Erythroblast (primary cell): ENCODE data around the gene ANKRD33B.

ENCODE experiments used
- GATA1 ChIP-seq: IDR thresholded peaks from 2 replicates; pipeline ENCODE4 v1.6.1; 2011; ENCODE audit warnings: low read depth, mild to moderate bottlenecking, control low read depth, low read length, moderate library complexity
- POLR2A ChIP-seq: IDR thresholded peaks from 2 replicates; pipeline ENCODE4 v1.6.1; 2011; ENCODE audit warnings: mild to moderate bottlenecking, low read length

DNA sequence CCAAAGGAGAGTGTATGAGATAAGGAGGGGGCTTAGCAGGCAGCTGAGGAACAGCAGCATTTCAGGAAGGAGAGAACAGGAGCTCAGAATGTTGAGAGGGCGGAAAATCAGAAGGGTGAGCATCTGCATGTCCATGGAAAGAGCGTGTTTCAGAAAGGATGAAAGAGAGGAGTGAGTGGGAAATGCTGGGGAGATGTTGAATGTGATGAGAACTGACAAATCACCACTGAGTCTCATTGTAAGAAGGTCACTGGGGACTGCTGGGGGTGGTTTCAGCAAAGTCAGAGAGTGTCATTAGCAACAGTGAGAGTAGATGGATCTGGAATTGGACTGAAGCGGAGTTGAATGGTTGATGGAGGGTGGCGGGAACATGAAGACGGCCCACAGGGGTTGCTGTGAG is 65.8 kb downstream of the ANKRD33B start:
- TF ChIP-seq POLR2A: no peak
- TF ChIP-seq GATA1: no peak
